ENCODE results near the gene EPYC.

EPYC gene

GRCh38 chr12:90982170-90982569, 22.6 kb downstream of the EPYC start:
- no peaks in the 10 kb centered on the region for H3K9me3 ChIP-seq
- H3K27ac ChIP-seq: no peak overlapping the region
- no peak for DNase-seq
- no peak overlapping the region for H3K4me3 ChIP-seq
- intact Hi-C loops (cut with DNase I; ENCODE audit: low total_unique reads): loop anchor here (10.0 kb wide), 1 partner anchor 1673 kb away; no protein-coding TSS in a partner anchor
- TF ChIP-seq, protein P1, sequence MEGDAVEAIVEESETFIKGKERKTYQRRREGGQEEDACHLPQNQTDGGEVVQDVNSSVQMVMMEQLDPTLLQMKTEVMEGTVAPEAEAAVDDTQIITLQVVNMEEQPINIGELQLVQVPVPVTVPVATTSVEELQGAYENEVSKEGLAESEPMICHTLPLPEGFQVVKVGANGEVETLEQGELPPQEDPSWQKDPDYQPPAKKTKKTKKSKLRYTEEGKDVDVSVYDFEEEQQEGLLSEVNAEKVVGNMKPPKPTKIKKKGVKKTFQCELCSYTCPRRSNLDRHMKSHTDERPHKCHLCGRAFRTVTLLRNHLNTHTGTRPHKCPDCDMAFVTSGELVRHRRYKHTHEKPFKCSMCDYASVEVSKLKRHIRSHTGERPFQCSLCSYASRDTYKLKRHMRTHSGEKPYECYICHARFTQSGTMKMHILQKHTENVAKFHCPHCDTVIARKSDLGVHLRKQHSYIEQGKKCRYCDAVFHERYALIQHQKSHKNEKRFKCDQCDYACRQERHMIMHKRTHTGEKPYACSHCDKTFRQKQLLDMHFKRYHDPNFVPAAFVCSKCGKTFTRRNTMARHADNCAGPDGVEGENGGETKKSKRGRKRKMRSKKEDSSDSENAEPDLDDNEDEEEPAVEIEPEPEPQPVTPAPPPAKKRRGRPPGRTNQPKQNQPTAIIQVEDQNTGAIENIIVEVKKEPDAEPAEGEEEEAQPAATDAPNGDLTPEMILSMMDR (IDR thresholded peaks at IDR 0.05): no peak
- H3K36me3 ChIP-seq: no peaks in the 10 kb centered on the region
- H3K4me1 ChIP-seq: no peaks in the 10 kb centered on the region
- H3K27me3 ChIP-seq: no peaks in the 10 kb centered on the region

GRCh38 chr12:90979951-90980350, 24.8 kb downstream of the EPYC start:
- Histone ChIP-seq H3K9me3 (no peaks in the 10 kb centered on the region), H3K4me3 (no peak overlapping the region), H3K27me3 (no peaks in the 10 kb centered on the region), H3K4me1 (no peaks in the 10 kb centered on the region), H3K27ac (no peak overlapping the region), H3K36me3 (no peaks in the 10 kb centered on the region)
- TF ChIP-seq, protein P1 (IDR thresholded peaks at IDR 0.05): no peak
- intact Hi-C loops (cut with DNase I; ENCODE audit: low total_unique reads): loop anchor here (5.0 to 10.0 kb wide), 2 partner anchors 372 to 1675 kb away; no protein-coding TSS in a partner anchor
- DNase-seq: no peak

- TF ChIP-seq, protein P1 (IDR thresholded peaks at IDR 0.05): no peak
- H3K9me3 ChIP-seq: no peaks in the 10 kb centered on the region
- H3K27me3 ChIP-seq: no peaks in the 10 kb centered on the region
- intact Hi-C loops (cut with DNase I; ENCODE audit: low total_unique reads): loop anchor here (5.0 kb wide), 1 partner anchor 373 kb away; no protein-coding TSS in a partner anchor
- no peak overlapping the region for H3K27ac ChIP-seq
- H3K36me3 ChIP-seq: no peaks in the 10 kb centered on the region
- H3K4me3 ChIP-seq: no peak overlapping the region
- H3K4me1 ChIP-seq: no peaks in the 10 kb centered on the region
- DNase-seq: no peak
These were observed 25.8 kb downstream of the EPYC start for GRCh38 chr12:90979019-90979418.

DNA sequence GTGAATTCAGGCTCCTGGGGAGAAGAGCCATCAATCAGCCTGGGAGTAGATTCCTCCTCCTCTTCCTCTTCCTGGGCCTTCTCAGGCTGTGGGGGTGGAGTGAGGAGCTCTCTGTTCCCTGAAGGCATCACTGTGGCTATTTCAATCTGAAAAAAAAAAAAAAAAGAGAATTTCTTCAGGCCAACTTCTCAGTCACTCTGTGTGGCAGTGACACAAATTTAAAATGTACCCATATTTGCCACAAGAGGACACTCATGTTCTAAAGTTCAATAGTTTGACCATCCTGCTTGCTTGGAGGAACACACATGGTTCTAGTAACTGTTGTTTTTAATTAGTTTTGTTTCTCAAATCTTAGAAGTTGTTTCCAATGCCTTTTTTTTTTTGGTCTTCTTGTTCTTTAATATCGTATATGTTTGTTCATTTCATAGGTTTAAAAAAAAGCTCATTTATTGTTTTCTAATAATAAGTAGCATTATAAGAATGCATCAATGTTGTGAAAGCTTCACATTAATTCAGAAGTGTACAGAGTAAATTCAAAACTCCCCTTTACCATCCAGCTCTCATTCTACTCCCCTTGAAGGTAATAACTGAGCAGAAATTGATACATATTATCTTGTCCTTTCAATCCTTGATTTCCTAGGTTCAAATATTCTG, 26.5 kb downstream of the EPYC start:
- DNase-seq: no peak
- Histone ChIP-seq H3K36me3 (no peaks in the 10 kb centered on the region), H3K27me3 (no peaks in the 10 kb centered on the region), H3K9me3 (no peaks in the 10 kb centered on the region), H3K4me3 (no peak overlapping the region), H3K27ac (no peak overlapping the region), H3K4me1 (no peaks in the 10 kb centered on the region)
- TF ChIP-seq, protein P1 (IDR thresholded peaks at IDR 0.05): peak; percentile 60 to 80
- intact Hi-C loops (cut with DNase I; ENCODE audit: low total_unique reads): loop anchor here (5.0 kb wide), 1 partner anchor 374 kb away; no protein-coding TSS in a partner anchor

DNA sequence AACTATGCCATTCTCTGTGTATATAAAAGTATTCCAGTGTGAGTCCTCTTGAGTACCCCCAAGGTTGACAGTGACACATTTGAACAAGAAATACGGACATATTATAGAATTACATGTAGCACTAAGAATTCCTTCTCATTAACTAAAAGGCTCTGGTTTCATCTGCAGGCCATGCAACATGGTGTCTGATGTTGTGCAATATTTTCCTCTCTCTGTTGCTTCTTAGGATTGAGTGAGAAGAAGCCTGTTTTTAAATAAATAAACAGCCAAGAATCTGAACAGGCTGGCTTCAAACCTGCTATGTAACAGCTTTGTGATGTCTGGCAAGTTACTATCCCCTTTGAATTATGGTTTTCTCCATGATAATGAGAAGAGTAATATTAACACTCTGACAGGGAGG, 27.5 kb downstream of the EPYC start:
- intact Hi-C loops (cut with DNase I; ENCODE audit: low total_unique reads): loop anchor here (5.0 kb wide), 1 partner anchor 375 kb away; no protein-coding TSS in a partner anchor
- no peak for DNase-seq
- H3K4me1 ChIP-seq: no peaks in the 10 kb centered on the region
- H3K9me3 ChIP-seq: no peaks in the 10 kb centered on the region
- H3K27me3 ChIP-seq: no peaks in the 10 kb centered on the region
- TF ChIP-seq, protein P1 (IDR thresholded peaks at IDR 0.05): no peak
- no peak overlapping the region for H3K4me3 ChIP-seq
- H3K36me3 ChIP-seq: no peaks in the 10 kb centered on the region
- H3K27ac ChIP-seq: no peak overlapping the region
